ENCODE results near the gene CA5A. TPM values are rescaled to one million over a fixed set of nuclear protein-coding genes. Genes with fewer than 3 reads are reported as not detected.
"Not testable (repeated sequence)": the region's sequence is repeated elsewhere in the genome, so short reads cannot be mapped to it uniquely, and the experiment has no call there.

Gene CA5A
- total RNA-seq, 1 experiment from 2014 or later = 1.7 TPM

DNA sequence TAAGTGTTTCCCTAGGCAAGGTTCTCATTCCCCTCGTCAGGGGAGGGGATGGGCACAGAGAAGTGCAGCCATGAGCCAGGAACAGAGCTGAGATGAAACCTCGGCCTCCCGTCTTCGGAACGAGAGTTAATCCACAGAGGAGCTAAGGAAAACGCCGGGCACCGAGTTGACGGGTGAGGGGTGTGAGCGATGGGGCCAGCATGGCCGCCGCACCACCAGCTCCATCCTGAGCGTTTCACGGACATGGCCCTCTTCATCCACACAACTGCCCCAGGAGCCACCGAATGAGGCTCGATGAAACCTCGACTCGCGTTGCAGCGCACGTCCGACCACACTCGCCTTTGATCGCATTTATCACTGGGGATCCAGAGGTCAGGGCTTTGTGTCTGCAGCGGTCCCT, 21.5 kb downstream of the CA5A start:
- Histone ChIP-seq H3K27me3 (replicated peaks; ENCODE audit: control insufficient read depth, insufficient read depth, low read length) (no peaks in the 10 kb centered on the region), H3K9me3 (no peaks in the 10 kb centered on the region), H3K36me3 (ENCODE audit: control insufficient read depth, insufficient read depth, low read length) (no peaks in the 10 kb centered on the region), H3K4me1 (no peaks in the 10 kb centered on the region), H3K4me3 (ENCODE audit: low read depth, low read length) (no peak overlapping the region)
- no TSS peak for BruUV-seq (replicated peaks)
- intact Hi-C loops (cut with micrococcal nuclease; ENCODE audit: unreplicated experiment) = no loop called here
- POLR2A ChIA-PET = no interaction called here
- Mint-ChIP-seq H3K27ac (ENCODE audit: unreplicated experiment) (no peak overlapping the region), H3K4me1 (ENCODE audit: low read depth, unreplicated experiment) (peaks cover 9% of the 10 kb centered on the region), H3K9me3 (ENCODE audit: unreplicated experiment) (no peaks in the 10 kb centered on the region), H3K27me3 (ENCODE audit: insufficient read depth, unreplicated experiment) (no peaks in the 10 kb centered on the region), H3K36me3 (ENCODE audit: insufficient read depth, unreplicated experiment) (no peaks in the 10 kb centered on the region), H3K4me3 (ENCODE audit: unreplicated experiment) (no peak overlapping the region)
- TF ChIP-seq, protein P1, sequence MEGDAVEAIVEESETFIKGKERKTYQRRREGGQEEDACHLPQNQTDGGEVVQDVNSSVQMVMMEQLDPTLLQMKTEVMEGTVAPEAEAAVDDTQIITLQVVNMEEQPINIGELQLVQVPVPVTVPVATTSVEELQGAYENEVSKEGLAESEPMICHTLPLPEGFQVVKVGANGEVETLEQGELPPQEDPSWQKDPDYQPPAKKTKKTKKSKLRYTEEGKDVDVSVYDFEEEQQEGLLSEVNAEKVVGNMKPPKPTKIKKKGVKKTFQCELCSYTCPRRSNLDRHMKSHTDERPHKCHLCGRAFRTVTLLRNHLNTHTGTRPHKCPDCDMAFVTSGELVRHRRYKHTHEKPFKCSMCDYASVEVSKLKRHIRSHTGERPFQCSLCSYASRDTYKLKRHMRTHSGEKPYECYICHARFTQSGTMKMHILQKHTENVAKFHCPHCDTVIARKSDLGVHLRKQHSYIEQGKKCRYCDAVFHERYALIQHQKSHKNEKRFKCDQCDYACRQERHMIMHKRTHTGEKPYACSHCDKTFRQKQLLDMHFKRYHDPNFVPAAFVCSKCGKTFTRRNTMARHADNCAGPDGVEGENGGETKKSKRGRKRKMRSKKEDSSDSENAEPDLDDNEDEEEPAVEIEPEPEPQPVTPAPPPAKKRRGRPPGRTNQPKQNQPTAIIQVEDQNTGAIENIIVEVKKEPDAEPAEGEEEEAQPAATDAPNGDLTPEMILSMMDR (IDR thresholded peaks at IDR 0.05; ENCODE audit: insufficient read depth in 1 of 2, low read depth in 1 of 2, low read length in 1 of 2, severe bottlenecking in 1 of 2, unreplicated experiment in 1 of 2) = no peak
- no peak for DNase-seq
- CTCF ChIA-PET = interaction anchor here (0.9 kb wide), 1 partner anchor 9 kb away, joined by 3 read pairs; no protein-coding TSS in a partner anchor

DNA sequence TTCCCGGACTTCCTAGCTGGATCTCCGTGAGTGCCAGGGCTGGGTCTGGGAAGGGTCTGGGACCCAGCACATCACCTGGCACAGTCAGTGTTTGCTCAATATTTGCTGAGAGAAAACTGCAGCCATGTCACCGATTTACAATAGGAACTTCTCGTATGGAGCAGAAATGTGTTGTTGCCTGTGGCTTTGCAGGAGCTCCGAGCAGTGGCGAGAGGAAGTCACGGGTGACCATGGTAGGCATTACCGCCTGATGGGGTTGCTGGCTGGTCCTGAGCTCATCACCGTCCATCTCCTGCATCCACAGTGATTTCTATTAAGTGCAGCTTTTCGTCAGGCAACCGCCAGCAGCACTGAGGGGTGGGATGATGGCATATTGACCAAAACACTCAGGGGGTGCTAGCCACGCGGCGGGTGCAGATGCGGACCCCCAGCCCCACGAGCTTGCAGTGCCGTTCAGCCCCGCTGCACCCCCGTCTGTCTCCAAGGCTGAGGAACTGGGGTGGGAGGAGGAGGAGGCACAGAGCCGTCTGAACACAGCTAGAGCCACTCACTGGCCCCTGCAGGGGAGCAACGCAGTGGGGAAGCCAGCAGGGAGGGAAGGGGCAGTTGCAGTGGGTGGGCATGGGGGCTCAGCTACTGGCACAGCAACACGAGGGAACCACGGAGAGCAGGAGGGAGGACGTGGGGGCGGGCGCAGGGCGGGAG, 22.2 kb downstream of the CA5A start:
- BruUV-seq (replicated peaks); H3K27me3 ChIP-seq (replicated peaks; ENCODE audit: control insufficient read depth, insufficient read depth, low read length); H3K36me3 ChIP-seq (ENCODE audit: control insufficient read depth, insufficient read depth, low read length): not testable (repeated sequence)

GRCh38 chr16:87912691-87913090, 23.6 kb downstream of the CA5A start:
- H3K9me3 Mint-ChIP-seq (ENCODE audit: unreplicated experiment); intact Hi-C loops (cut with micrococcal nuclease; ENCODE audit: unreplicated experiment); H3K9me3 ChIP-seq; DNase-seq; H3K36me3 Mint-ChIP-seq (ENCODE audit: insufficient read depth, unreplicated experiment); H3K27me3 Mint-ChIP-seq (ENCODE audit: insufficient read depth, unreplicated experiment); H3K4me1 ChIP-seq; H3K36me3 ChIP-seq (ENCODE audit: control insufficient read depth, insufficient read depth, low read length); H3K4me3 ChIP-seq (ENCODE audit: low read depth, low read length); H3K27me3 ChIP-seq (replicated peaks; ENCODE audit: control insufficient read depth, insufficient read depth, low read length); BruUV-seq (replicated peaks); H3K27ac Mint-ChIP-seq (ENCODE audit: unreplicated experiment); H3K4me1 Mint-ChIP-seq (ENCODE audit: low read depth, unreplicated experiment); CTCF ChIA-PET; H3K4me3 Mint-ChIP-seq (ENCODE audit: unreplicated experiment); POLR2A ChIA-PET: not testable (repeated sequence)

More for the DNA sequence above, 22.2 kb downstream of the CA5A start:
- H3K36me3 Mint-ChIP-seq (ENCODE audit: insufficient read depth, unreplicated experiment); H3K27ac Mint-ChIP-seq (ENCODE audit: unreplicated experiment); H3K27me3 Mint-ChIP-seq (ENCODE audit: insufficient read depth, unreplicated experiment); H3K4me3 Mint-ChIP-seq (ENCODE audit: unreplicated experiment); H3K4me3 ChIP-seq (ENCODE audit: low read depth, low read length); H3K4me1 ChIP-seq; POLR2A ChIA-PET; H3K9me3 Mint-ChIP-seq (ENCODE audit: unreplicated experiment); H3K9me3 ChIP-seq; DNase-seq; intact Hi-C loops (cut with micrococcal nuclease; ENCODE audit: unreplicated experiment): not testable (repeated sequence)
- peaks cover 13% of the 10 kb centered on the region for H3K4me1 Mint-ChIP-seq (ENCODE audit: low read depth, unreplicated experiment)
- CTCF ChIA-PET = interaction anchor here (0.9 to 1.2 kb wide), 2 partner anchors 8 to 43 kb away, joined by 3 read pairs; no protein-coding TSS in a partner anchor

DNA sequence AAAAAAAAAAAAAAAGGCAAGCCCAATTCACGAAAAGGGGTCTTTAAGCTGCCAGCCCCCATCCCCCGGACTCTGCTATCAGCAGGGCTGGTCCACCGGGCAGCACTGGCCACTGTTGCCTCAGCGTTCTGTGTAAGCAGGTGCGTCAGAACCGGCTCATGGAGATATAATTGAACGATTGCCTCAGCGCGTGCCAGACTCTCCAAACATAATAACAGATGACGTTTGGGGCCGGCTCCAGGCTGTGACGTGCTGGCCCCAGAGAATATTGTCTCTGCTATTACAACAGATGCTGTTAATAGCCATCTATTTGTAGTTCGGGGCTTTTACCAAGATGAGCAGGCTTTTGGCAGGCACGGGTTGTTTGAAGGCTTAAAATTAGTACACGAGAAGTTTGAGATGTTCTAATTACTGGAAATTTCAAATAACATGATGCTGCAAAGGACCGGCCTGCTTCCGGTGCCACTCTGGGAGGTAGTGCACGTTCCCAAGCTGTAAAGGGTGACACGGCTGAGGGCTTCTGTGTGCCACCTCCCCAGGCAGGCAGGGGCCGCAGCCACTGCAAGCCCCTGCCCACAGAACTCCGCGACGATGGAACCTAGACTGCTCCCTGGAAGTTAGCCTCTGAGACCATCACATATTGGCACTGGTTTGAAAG, 25.1 kb downstream of the CA5A start:
- POLR2A ChIA-PET = interaction anchor here (0.6 kb wide), 1 partner anchor 414 kb away, joined by 3 read pairs; no protein-coding TSS in a partner anchor
- H3K4me1 Mint-ChIP-seq (ENCODE audit: low read depth, unreplicated experiment); H3K27ac Mint-ChIP-seq (ENCODE audit: unreplicated experiment); H3K4me3 ChIP-seq (ENCODE audit: low read depth, low read length); H3K27me3 Mint-ChIP-seq (ENCODE audit: insufficient read depth, unreplicated experiment); H3K36me3 Mint-ChIP-seq (ENCODE audit: insufficient read depth, unreplicated experiment); DNase-seq; BruUV-seq (replicated peaks); H3K9me3 Mint-ChIP-seq (ENCODE audit: unreplicated experiment); H3K9me3 ChIP-seq; H3K36me3 ChIP-seq (ENCODE audit: control insufficient read depth, insufficient read depth, low read length); H3K4me1 ChIP-seq; intact Hi-C loops (cut with micrococcal nuclease; ENCODE audit: unreplicated experiment); H3K4me3 Mint-ChIP-seq (ENCODE audit: unreplicated experiment); H3K27me3 ChIP-seq (replicated peaks; ENCODE audit: control insufficient read depth, insufficient read depth, low read length): not testable (repeated sequence)
- CTCF ChIA-PET = interaction anchor here (0.7 kb wide), 2 partner anchors 79 to 659 kb away, joined by 5 to 8 read pairs; partner anchors contain the start of gene ZC3H18
